Ureter (tissue), 1 donor: ENCODE results near the gene RPN1. TPM values are rescaled to one million over a fixed set of nuclear protein-coding genes. Genes with fewer than 3 reads are reported as not detected.

Experiments used
- DNase-seq: peaks from one replicate; pipeline ENCODE4 v3.0.0-alpha.2; 2020; ENCODE audit warnings: low spot score
- total RNA-seq: library from RNA; stranded (reverse); gene quantifications from one replicate; pipeline ENCODE4 v1.2.4, GENCODE V29; 2023
- donor health status: DM: yes; HTN: yes; CAD: no.

Gene RPN1
- total RNA-seq, 1 donor from 2014 or later: 180 TPM

GRCh38 chr3:128648940-128649663 is 1.5 kb downstream of the RPN1 start:
- no peak for DNase-seq

DNA sequence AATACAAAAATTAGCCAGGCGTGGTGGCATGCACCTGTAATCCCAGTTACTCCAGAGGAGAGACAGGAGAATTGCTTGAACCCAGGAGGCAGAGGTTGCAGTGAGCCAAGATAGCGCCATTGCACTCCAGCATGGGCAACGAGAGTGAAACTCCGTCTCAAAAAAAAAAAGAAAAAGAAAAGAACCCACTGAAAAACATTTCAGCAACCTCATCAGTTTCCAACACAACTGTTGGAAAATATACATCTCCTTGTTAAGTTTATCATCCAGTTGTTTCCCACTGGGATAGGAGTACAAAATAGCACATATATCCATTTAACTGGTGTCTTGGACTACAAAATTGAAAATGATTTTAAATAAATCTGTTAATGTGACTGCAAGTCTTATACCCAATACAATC is 2.2 kb downstream of the RPN1 start:
- no peak for DNase-seq

- DNase-seq: no peak
Measured at GRCh38 chr3:128647307-128647706, 3.3 kb downstream of the RPN1 start.

GRCh38 chr3:128634075-128634611 is 16.5 kb downstream of the RPN1 start:
- DNase-seq: no peak

GRCh38 chr3:128632301-128632700 is 18.3 kb downstream of the RPN1 start:
- DNase-seq: no peak

DNA sequence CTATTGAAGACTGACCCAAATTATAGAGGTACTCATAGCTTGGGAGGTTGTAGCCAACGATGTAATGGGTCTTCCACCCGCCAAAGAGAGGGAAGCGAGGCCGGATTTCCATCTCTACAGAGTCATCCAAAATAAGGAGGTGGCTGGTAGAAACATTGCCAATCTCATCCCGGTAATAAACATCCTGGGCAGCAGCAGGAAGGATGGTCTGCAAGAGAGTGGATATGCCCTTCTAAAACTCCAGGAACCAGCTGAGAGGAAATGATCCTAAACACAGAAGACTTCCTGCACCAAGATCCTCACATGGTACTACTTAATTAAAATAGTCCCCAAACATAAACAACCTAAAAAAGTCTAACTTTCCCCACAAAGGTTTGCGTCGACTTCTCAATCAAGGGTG is 20.7 kb downstream of the RPN1 start:
- DNase-seq: no peak

DNA sequence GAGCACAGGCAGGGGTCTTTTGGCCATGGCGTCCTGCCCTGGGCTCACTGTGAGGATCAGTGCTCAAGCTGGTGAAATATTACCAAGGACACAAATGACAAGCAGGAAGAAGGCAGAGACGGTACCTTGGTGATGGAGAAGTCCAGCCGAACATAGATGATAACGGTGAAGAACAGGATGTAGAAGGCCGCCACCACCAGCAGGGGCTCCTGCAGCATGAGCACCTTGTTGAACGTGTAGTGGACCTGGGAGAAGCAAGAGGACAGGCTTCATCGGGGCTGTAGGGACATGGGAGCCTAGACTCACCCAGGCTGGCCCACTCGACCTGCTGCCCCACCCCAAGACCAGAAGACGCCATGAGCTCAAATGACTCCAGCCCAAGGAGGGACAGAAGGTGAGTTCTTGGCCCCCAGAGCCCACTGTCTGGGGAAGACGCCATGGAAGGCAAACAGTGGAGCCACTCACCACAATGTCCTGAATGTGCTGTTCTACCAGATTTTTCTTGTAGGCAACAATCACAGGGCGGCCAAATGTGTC is 25.1 kb downstream of the RPN1 start:
- DNase-seq: no peak

DNA sequence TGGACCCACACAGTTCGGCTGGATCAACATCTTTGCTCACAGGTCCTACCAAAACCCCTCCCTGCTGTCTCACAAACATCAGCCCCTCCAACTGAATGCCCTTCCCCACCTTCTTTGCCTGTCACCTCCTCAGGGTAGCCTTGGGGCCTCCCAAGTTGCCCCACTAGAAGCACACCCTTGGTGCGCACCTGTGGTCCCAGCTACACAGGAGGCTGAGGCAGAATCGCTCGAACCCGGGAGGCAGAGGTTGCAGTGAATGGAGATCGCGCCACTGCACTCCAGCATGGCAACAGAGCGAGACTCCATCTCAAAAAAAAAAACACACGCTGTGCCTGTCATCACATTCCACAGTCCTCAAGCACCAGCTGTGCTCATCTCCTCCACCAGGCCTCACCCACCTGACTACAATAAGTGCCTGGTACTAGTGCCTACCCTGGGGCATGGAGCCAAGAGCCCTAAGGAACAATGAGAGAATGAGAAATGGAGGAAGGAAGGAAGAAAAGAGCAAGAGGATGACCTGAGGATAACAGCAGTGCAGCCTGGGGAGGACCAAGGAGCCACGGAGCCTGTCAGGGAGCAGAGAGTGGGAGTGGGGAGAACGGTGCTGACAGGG is 26.0 kb downstream of the RPN1 start:
- DNase-seq: no peak

GRCh38 chr3:128623762-128624176 is 26.8 kb downstream of the RPN1 start:
- no peak for DNase-seq

- no peak for DNase-seq
Measured at GRCh38 chr3:128621931-128622330, 28.7 kb downstream of the RPN1 start.

DNA sequence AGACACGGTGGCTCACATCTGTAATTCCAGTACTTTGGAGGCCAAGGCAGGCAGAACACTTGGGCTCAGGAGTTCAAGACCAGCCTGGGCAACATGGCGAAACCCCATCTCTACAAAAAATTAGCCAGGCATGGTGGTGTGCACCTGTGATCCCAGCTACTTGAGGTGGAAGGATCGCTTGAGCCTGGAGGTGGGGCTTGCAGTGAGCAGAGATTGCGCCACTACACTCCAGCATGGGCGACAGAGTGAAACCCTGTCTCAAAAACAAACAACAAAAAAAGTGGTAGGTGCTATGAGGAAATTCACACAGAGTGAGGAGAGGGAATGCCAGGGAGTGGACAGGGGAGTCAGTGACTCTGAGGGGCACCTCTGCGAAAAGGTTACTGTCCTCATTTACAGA is 29.4 kb downstream of the RPN1 start:
- no peak for DNase-seq

DNA sequence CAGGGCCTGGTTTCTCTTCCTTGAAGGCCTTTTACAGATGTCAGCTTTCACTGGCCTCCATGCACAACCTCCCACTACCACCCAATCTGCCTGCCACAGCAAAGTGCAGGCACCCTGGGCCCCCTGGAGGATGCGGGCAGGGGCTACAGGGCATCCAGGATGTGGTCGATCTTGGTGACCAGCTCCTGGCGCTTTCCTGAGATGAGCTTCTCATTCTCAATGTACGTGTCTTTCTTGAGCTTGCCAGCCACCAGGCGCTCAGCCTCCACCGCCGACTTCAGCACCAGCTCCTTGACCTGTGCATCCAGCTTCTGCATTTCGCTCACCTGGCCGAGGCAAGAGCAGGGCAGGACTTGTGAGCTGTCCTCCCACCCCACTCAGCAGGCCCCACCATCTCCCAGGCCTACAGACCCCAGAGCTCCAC is 30.3 kb downstream of the RPN1 start:
- DNase-seq: no peak

GRCh38 chr3:128619146-128619890 is 31.3 kb downstream of the RPN1 start:
- DNase-seq: no peak

DNA sequence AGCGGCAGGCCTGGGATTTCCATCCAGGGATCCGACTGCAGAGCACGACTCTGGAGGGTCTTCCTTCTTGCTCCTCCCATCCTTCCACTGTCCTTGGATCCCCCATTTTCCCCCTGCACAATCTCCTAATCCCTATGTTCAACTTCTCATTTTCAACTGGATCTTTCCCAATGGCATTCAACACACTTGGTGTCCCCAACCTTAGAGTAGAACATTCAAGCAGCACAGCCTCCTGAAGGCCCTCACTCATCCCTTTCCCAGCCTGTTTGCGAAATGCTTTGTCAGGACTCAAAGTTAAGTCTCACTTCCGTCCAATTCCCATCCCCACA is 32.3 kb downstream of the RPN1 start:
- no peak for DNase-seq

DNA sequence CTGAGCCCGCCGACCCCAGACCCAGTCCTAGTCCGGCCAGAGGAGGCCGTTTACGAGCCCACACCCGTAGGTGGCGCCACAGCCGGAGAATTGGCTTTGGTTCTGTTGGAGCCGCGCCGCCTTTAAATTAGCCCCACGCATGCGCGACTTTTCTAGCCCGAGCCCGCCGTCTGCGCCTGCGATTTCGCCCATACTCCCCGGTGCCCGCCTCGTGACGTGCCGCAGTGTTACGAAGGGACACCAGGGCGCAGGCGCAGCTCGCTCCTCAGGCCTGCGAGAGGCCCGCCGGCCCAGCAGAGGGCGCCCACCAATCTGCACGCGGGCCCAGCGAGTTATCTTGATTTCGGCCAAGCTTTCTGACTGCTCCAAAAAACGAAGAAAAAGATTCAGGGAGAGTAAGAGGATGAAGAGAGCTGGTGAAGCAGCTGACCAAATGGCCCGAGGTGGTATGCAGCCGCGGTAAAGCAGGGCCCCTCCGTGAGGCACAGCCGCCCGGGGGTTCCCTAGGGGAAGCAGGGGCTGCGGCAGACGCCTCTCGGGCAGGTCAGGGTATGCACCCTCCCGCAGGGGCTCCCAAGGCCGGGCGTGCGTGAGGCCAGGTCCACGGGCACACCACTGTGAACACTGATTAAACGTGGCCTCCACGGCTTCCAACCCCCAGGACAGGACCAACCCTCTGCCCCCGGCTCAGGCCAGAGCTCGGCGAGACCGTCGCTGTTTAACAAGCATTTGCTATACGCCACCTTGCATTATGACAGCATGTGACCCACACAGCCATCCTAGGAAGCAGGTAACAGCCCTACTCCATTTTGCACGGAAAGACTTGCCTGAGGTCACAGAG is 32.8 kb downstream of the RPN1 start:
- DNase-seq: peak; percentile 98

DNA sequence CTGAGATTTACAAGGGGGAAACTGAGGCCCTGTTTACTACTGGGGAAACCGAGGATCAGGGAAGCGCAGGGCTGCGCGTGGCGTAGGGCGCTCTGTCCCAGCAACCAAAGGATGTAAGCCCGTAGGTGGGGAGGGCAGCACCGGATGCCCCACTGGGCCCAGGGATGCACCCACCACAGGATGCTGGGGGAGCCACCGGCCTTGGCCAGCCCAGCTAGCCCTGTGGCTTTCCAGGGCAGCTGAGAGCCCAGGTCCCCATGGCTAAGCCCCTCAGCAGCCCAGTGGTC is 33.4 kb downstream of the RPN1 start:
- no peak for DNase-seq

DNA sequence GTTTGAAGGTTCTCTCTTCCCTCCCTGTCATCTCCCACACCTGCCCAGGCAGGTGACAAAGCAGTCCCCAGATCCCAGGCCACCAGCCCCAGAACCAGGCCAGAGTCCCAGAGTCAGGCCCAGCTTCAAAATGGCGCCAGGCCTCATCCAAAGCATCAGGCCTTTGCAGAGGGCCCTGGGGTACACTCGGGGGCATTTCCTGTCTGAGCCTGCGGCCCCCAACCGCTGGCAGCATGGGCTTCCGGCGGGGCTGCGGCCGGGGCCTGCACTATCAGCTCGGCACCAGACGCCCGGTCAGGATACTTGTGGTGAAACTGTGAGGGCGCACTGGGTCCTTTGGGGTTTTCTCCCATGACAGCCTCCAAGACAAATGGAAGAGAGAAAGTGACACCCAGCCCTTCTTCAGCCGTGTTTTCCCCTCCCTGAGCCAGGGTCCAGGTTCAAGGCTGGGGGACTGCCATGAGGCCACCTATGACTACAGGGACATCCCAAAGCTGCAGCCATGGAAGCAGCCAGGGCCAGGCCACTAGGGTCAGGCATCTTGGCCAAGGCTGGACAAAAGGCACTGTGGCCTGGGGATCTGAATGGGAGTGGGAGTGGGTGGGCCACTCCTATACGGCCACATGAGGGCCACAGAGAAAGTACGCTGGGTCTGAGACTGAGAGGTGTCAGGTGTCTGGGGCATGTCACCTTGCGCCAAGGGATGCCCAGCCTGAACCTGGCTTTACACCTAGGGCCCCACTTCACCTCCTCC is 33.9 kb downstream of the RPN1 start:
- DNase-seq: no peak

- no peak for DNase-seq
Measured at GRCh38 chr3:128614076-128614475, 36.5 kb downstream of the RPN1 start.

- DNase-seq: no peak
Measured at GRCh38 chr3:128613083-128613829, 37.4 kb downstream of the RPN1 start.

GRCh38 chr3:128610451-128611070 is 40.1 kb downstream of the RPN1 start:
- no peak for DNase-seq
